UCSD-AML1 (cell line): ENCODE results near the gene SYNPO2.
"Not testable (repeated sequence)": the region's sequence is repeated elsewhere in the genome, so short reads cannot be mapped to it uniquely, and the experiment has no call there.

ENCODE experiments used
- DNase-seq: peaks from one replicate; lab custom pipeline; 2025; ENCODE audit not compliant: unreplicated experiment; lab: John Stamatoyannopoulos, UW

Gene SYNPO2

GRCh38 chr4:118995693-118996391 lies 107.2 kb downstream of the SYNPO2 start:
- no peak for DNase-seq

GRCh38 chr4:118997601-118998000 lies 108.9 kb downstream of the SYNPO2 start:
- no peak for DNase-seq

- DNase-seq, result no peak
Measured at GRCh38 chr4:118999919-119000318, 111.3 kb downstream of the SYNPO2 start.

GRCh38 chr4:119000400-119000799 lies 111.7 kb downstream of the SYNPO2 start:
- no peak for DNase-seq

GRCh38 chr4:119002476-119002875 lies 113.8 kb downstream of the SYNPO2 start:
- DNase-seq, result no peak

GRCh38 chr4:119003001-119003400 lies 114.3 kb downstream of the SYNPO2 start:
- not testable (repeated sequence) for DNase-seq

GRCh38 chr4:119005928-119006460 lies 117.3 kb downstream of the SYNPO2 start:
- DNase-seq, result no peak

- DNase-seq, result no peak
Measured at GRCh38 chr4:119008761-119009160, 120.1 kb downstream of the SYNPO2 start.

GRCh38 chr4:119010221-119010620 lies 121.6 kb downstream of the SYNPO2 start:
- DNase-seq, result not testable (repeated sequence)

GRCh38 chr4:119010909-119011606 lies 122.4 kb downstream of the SYNPO2 start:
- DNase-seq, result no peak

GRCh38 chr4:119011607-119011988 lies 122.9 kb downstream of the SYNPO2 start:
- DNase-seq, result no peak

GRCh38 chr4:119014658-119015057 lies 126.0 kb downstream of the SYNPO2 start:
- no peak for DNase-seq

- no peak for DNase-seq
Measured at GRCh38 chr4:119016636-119017035, 128.0 kb downstream of the SYNPO2 start.

- DNase-seq, result no peak
Measured at GRCh38 chr4:119017636-119018035, 129.0 kb downstream of the SYNPO2 start.

- DNase-seq, result no peak
Measured at GRCh38 chr4:119020158-119020557, 131.5 kb downstream of the SYNPO2 start.

GRCh38 chr4:119022520-119022919 lies 133.9 kb downstream of the SYNPO2 start:
- DNase-seq, result not testable (repeated sequence)

- no peak for DNase-seq
Measured at GRCh38 chr4:119024102-119024501, 135.4 kb downstream of the SYNPO2 start.

- no peak for DNase-seq
Measured at GRCh38 chr4:119025420-119025819, 136.8 kb downstream of the SYNPO2 start.

- DNase-seq, result no peak
Measured at GRCh38 chr4:119025916-119026661, 137.4 kb downstream of the SYNPO2 start.

GRCh38 chr4:119026662-119027444 lies 138.2 kb downstream of the SYNPO2 start:
- no peak for DNase-seq

- DNase-seq, result no peak
Measured at GRCh38 chr4:119027811-119028210, 139.2 kb downstream of the SYNPO2 start.
